ENCODE results near the gene PARP8. TPM values are rescaled to one million over a fixed set of nuclear protein-coding genes. Genes with fewer than 3 reads are reported as not detected.

The PARP8 gene
- total and polyA plus RNA-seq, 9 of the 15 experiments (the other 6 are each of a cell fraction or from before 2014, with no cell fraction given): 0.03 to 0.31 TPM; not detected in 7

GRCh38 chr5:50752800-50753199 is 86.4 kb downstream of the PARP8 start (continued):
- TF ChIP-seq CEBPZ (IDR thresholded peaks at IDR 0.05; ENCODE audit: borderline replicate concordance, low read depth, low read length) (no peak), IRF2 (CRISPR knock-in tag; IDR thresholded peaks at IDR 0.05) (no peak), FOXA1 (IDR thresholded peaks at IDR 0.05; ENCODE audit: borderline replicate concordance) (no peak), NELFE (IDR thresholded peaks at IDR 0.05; ENCODE audit: insufficient read depth, insufficient read length) (no peak), BDP1 (IDR thresholded peaks at IDR 0.05; ENCODE audit: insufficient read depth, insufficient read length) (no peak), MYBL2 (IDR thresholded peaks at IDR 0.05; ENCODE audit: low read depth) (no peak), MYBL2 (CRISPR knock-in tag; IDR thresholded peaks at IDR 0.05; ENCODE audit: borderline replicate concordance) (no peak), ZNF316 (IDR thresholded peaks at IDR 0.05) (peak; percentile 72), NCOR1 (IDR thresholded peaks at IDR 0.05) (no peak)
